MM.1S (cell line): Measurements from ENCODE around the gene PM20D2.
A peak's percentile ranks its signal among the peaks of the same experiment; 100 is the strongest.

ENCODE experiments used
- DNase-seq: peaks from one replicate; pipeline ENCODE4 v3.0.0-alpha.2; 2015
- H2AFZ ChIP-seq: fragments of 300-600 bp; sonication (generic); 2 replicates; pipeline ENCODE4 v1.6.0; 2016; ENCODE audit warnings: antibody characterized with exemption, low read length
- H3F3A ChIP-seq: fragments of 300-600 bp; sonication (generic); 2 replicates; pipeline ENCODE4 v1.6.1; 2016; ENCODE audit warnings: mild to moderate bottlenecking, antibody characterized with exemption, low read length, moderate library complexity, mixed read lengths; ENCODE audit not compliant: insufficient read depth
- H3K27ac ChIP-seq: fragments of 300-600 bp; sonication (generic); 2 replicates; pipeline ENCODE4 v1.5.1; 2016; ENCODE audit warnings: mild to moderate bottlenecking, low read length
- H3K27me3 ChIP-seq: fragments of 300-600 bp; sonication (generic); replicated peaks from 2 replicates; pipeline ENCODE4 v1.6.0; 2016; ENCODE audit warnings: low read length; ENCODE audit not compliant: insufficient read depth
- H3K36me3 ChIP-seq: fragments of 300-600 bp; sonication (generic); replicated peaks from 2 replicates; pipeline ENCODE4 v1.6.1; 2016; ENCODE audit warnings: mild to moderate bottlenecking, low read length, mixed read lengths; ENCODE audit not compliant: insufficient read depth
- H3K4me1 ChIP-seq: fragments of 300-600 bp; sonication (generic); 2 replicates; pipeline ENCODE4 v1.6.1; 2016; ENCODE audit warnings: low read length, mixed read lengths
- H3K4me2 ChIP-seq: fragments of 300-600 bp; sonication (generic); 2 replicates; pipeline ENCODE4 v1.6.0; 2016; ENCODE audit warnings: low read depth, low read length
- H3K4me3 ChIP-seq: fragments of 300-600 bp; sonication (generic); 2 replicates; pipeline ENCODE4 v1.5.1; 2016; ENCODE audit warnings: low read length, mixed read lengths
- H3K79me2 ChIP-seq: fragments of 300-600 bp; sonication (generic); 2 replicates; pipeline ENCODE4 v1.6.1; 2016; ENCODE audit warnings: mixed run types, low read length, mixed read lengths
- H3K9ac ChIP-seq: fragments of 300-600 bp; sonication (generic); 2 replicates; pipeline ENCODE4 v1.6.1; 2016; ENCODE audit warnings: low read length, mixed read lengths
- H3K9me2 ChIP-seq: fragments of 300-600 bp; sonication (generic); replicated peaks from 2 replicates; pipeline ENCODE4 v1.6.1; 2016; ENCODE audit warnings: mild to moderate bottlenecking, low read length, mixed read lengths; ENCODE audit not compliant: insufficient read depth
- H3K9me3 ChIP-seq: fragments of 300-600 bp; sonication (generic); replicated peaks from 2 replicates; pipeline ENCODE4 v1.6.1; 2016; ENCODE audit warnings: mild to moderate bottlenecking, low read length, mixed read lengths; ENCODE audit not compliant: insufficient read depth
- H4K20me1 ChIP-seq: fragments of 300-600 bp; sonication (generic); 2 replicates; pipeline ENCODE4 v1.6.1; 2016; ENCODE audit warnings: mild to moderate bottlenecking, low read length, moderate library complexity, mixed read lengths; ENCODE audit not compliant: insufficient read depth
- CTCF ChIP-seq: fragments of 300-600 bp; sonication (generic); IDR thresholded peaks from 2 replicates; pipeline ENCODE4 v1.5.1; 2016; ENCODE audit warnings: antibody characterized with exemption, low read length, mixed read lengths
- EZH2 ChIP-seq: fragments of 300-600 bp; sonication (generic); optimal IDR thresholded peaks from 2 replicates; pipeline ENCODE3; 2017; ENCODE audit warnings: low read depth, mild to moderate bottlenecking, antibody characterized with exemption, low read length, mixed read lengths
- EZH2phosphoT487 ChIP-seq: fragments of 300-600 bp; sonication (generic); IDR thresholded peaks from 2 replicates; pipeline ENCODE4 v1.6.1; 2018; ENCODE audit warnings: antibody characterized with exemption, low read length

Gene PM20D2

GRCh38 chr6:89197141-89197540 is 51.3 kb downstream of the PM20D2 start:
- TF ChIP-seq EZH2, result no peak
- no peak for TF ChIP-seq CTCF
- no peak for TF ChIP-seq EZH2phosphoT487
- Histone ChIP-seq H3K9me3 (no peaks in the 10 kb centered on the region), H3F3A (no peaks in the 10 kb centered on the region), H3K79me2 (no peaks in the 10 kb centered on the region), H3K36me3 (no peaks in the 10 kb centered on the region), H3K9ac (no peak overlapping the region), H3K4me1 (no peaks in the 10 kb centered on the region), H3K27me3 (no peaks in the 10 kb centered on the region), H3K9me2 (no peaks in the 10 kb centered on the region), H3K4me3 (no peak overlapping the region), H2AFZ (no peak overlapping the region), H4K20me1 (no peaks in the 10 kb centered on the region), H3K27ac (no peak overlapping the region), H3K4me2 (no peak overlapping the region)
- peak; percentile 29 for DNase-seq

GRCh38 chr6:89198235-89198634 is 52.4 kb downstream of the PM20D2 start:
- no peaks in the 10 kb centered on the region for H3K79me2 ChIP-seq
- H3K4me1 ChIP-seq, result no peaks in the 10 kb centered on the region
- H3K36me3 ChIP-seq, result no peaks in the 10 kb centered on the region
- no peaks in the 10 kb centered on the region for H3F3A ChIP-seq
- H3K4me3 ChIP-seq, result no peak overlapping the region
- H3K9me3 ChIP-seq, result no peaks in the 10 kb centered on the region
- no peak overlapping the region for H3K27ac ChIP-seq
- TF ChIP-seq EZH2phosphoT487, result no peak
- no peak overlapping the region for H3K9ac ChIP-seq
- DNase-seq, result no peak
- no peak overlapping the region for H3K4me2 ChIP-seq
- H4K20me1 ChIP-seq, result no peaks in the 10 kb centered on the region
- H3K9me2 ChIP-seq, result no peaks in the 10 kb centered on the region
- H2AFZ ChIP-seq, result no peak overlapping the region
- H3K27me3 ChIP-seq, result no peaks in the 10 kb centered on the region

- no peaks in the 10 kb centered on the region for H3F3A ChIP-seq
- no peaks in the 10 kb centered on the region for H3K79me2 ChIP-seq
- H3K4me3 ChIP-seq, result no peak overlapping the region
- no peak overlapping the region for H3K9ac ChIP-seq
- no peak overlapping the region for H2AFZ ChIP-seq
- no peak for DNase-seq
- TF ChIP-seq EZH2 (no peak), EZH2phosphoT487 (no peak), CTCF (no peak)
- H3K9me2 ChIP-seq, result no peaks in the 10 kb centered on the region
- no peaks in the 10 kb centered on the region for H3K36me3 ChIP-seq
- no peaks in the 10 kb centered on the region for H3K27me3 ChIP-seq
- no peaks in the 10 kb centered on the region for H3K4me1 ChIP-seq
- H3K9me3 ChIP-seq, result no peaks in the 10 kb centered on the region
- H4K20me1 ChIP-seq, result no peaks in the 10 kb centered on the region
- no peak overlapping the region for H3K27ac ChIP-seq
- H3K4me2 ChIP-seq, result no peak overlapping the region
Measured at GRCh38 chr6:89199579-89199978, 53.7 kb downstream of the PM20D2 start.

GRCh38 chr6:89200706-89201215 is 54.9 kb downstream of the PM20D2 start:
- H3K9me3 ChIP-seq, result no peaks in the 10 kb centered on the region
- TF ChIP-seq CTCF (no peak), EZH2 (no peak), EZH2phosphoT487 (no peak)
- H3K27ac ChIP-seq, result no peak overlapping the region
- no peak for DNase-seq
- no peaks in the 10 kb centered on the region for H3F3A ChIP-seq
- no peak overlapping the region for H2AFZ ChIP-seq
- peaks cover 8% of the 10 kb centered on the region; the same call in 1 of the 2 replicates for H3K4me1 ChIP-seq
- H4K20me1 ChIP-seq, result no peaks in the 10 kb centered on the region
- no peaks in the 10 kb centered on the region for H3K79me2 ChIP-seq
- no peak overlapping the region for H3K9ac ChIP-seq
- H3K4me3 ChIP-seq, result no peak overlapping the region
- no peak overlapping the region for H3K4me2 ChIP-seq
- H3K9me2 ChIP-seq, result no peaks in the 10 kb centered on the region
- no peaks in the 10 kb centered on the region for H3K27me3 ChIP-seq
- H3K36me3 ChIP-seq, result no peaks in the 10 kb centered on the region
